Fibroblast of skin of left biceps (primary cell): ENCODE measurements around the gene ABHD6.
"Not testable (repeated sequence)": the region's sequence is repeated elsewhere in the genome, so short reads cannot be mapped to it uniquely, and the experiment has no call there.

ENCODE experiments used
- DNase-seq, 2 experiments: peaks; one replicate each; pipeline ENCODE4 v3.0.0-alpha.2; 2013; ENCODE audit warnings: low read depth in 2 of 2

The ABHD6 gene

GRCh38 chr3:58242860-58243259 lies 5.3 kb downstream of the ABHD6 start:
- DNase-seq: not testable (repeated sequence)

DNA sequence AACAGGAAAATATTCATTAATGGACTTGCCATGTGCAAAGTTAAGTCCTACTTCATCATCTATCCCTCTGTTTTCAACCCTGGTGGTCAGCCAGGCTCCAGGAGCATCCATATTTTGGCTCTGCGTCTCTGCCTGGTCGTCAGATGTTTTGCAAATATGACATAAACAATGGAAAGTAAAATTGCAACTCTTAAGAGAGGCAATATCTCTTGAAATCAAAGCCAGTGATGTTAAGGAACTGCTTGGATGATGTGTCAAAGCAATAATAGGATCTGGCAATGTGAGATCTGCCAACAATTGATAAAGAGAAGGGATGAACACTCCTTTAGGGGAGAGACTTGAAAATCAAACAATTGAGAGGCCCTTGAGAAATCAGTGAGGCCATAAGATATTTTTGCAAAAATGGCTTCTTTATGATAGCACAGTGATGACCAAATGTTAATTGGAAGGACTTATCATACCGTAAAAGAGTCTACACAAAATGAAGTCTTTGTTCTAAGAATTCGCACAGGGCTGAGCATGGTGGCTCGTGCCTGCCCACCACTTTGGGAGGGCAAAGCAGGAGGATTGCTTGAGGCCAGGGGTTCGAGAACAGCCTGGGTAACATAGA lies 6.5 kb downstream of the ABHD6 start:
- DNase-seq: no peak

DNA sequence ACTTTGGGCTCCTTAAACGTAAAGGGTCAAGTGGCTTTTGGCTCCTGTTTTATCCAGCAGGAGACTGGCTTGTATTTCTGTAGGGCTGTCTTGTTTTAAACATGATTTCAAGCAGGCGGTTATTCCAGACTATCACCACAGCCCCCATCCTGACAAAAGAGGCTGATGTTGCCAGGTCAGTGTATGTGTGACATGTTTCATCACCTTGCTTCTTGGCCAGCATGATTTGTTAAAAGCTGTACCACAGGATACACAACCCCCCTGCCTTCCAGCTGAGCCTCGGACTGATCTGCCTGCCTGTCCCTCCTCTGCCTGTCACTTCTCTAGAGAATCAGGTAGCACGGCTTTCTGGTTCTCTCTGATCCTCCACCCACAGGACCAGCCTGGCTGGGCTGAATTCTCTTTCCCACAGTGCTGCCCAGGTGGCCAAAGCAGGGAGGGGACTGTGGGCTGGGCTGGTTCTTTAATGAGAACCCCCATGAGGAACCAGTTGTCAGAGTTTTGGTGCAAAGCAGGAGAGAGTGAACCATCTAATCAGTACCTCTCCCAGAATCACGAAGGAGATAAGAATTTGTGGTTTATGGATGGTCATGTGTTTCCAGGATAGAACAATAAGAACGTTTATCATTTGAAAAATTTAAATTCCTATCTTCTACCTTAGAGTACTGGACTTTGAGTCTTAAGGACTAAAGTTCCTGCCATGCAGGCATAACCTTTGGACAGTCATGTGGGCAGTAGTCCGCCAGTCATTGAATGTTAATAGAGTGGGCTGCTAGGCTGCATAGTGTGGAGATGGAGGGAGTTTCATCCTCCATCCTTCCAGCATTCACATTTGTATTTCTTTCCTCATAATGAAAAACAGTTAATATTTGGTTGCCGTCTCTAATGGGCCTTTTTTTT lies 8.8 kb downstream of the ABHD6 start:
- DNase-seq: no peak

GRCh38 chr3:58249358-58250092 lies 11.9 kb downstream of the ABHD6 start:
- no peak for DNase-seq

- no peak for DNase-seq
Observed at GRCh38 chr3:58250093-58250707, 12.6 kb downstream of the ABHD6 start.

GRCh38 chr3:58251631-58252035 lies 14.0 kb downstream of the ABHD6 start:
- DNase-seq: no peak

DNA sequence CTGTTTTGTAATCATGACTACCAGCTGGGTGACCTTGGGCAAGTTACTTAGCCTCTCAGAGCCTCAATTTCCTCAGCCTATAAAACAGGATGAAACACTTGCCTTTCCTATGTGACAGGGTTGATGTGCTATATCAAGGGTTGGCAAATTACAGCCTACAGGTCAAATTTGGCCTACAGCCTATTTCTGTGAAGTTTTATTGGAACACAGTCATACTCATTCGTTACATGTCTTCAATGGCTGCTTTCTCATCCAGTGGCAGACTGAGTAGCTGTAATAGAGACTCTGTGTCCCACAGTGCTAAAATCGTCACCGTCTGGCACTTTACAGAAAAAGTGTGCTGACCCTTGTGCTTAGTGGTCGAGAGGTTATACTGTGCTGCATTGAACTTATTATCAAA lies 16.6 kb downstream of the ABHD6 start:
- DNase-seq: no peak

GRCh38 chr3:58256061-58256460 lies 18.5 kb downstream of the ABHD6 start:
- DNase-seq: no peak

DNA sequence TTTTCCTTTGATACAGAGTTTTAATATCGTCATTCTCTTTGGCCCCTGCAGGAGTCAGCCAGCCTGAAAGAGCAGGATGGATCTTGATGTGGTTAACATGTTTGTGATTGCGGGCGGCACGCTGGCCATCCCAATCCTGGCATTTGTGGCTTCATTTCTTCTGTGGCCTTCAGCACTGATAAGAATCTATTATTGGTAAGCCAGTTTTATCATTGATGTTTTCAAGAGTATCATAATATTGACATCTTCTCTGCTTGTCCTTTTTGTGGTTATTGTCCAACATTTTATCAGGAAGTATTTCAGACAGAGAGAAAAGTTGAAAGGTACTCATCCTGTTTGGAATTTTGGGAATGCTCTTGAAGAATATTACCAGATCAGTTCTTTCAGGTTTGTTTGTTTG lies 18.9 kb downstream of the ABHD6 start:
- no peak for DNase-seq

DNA sequence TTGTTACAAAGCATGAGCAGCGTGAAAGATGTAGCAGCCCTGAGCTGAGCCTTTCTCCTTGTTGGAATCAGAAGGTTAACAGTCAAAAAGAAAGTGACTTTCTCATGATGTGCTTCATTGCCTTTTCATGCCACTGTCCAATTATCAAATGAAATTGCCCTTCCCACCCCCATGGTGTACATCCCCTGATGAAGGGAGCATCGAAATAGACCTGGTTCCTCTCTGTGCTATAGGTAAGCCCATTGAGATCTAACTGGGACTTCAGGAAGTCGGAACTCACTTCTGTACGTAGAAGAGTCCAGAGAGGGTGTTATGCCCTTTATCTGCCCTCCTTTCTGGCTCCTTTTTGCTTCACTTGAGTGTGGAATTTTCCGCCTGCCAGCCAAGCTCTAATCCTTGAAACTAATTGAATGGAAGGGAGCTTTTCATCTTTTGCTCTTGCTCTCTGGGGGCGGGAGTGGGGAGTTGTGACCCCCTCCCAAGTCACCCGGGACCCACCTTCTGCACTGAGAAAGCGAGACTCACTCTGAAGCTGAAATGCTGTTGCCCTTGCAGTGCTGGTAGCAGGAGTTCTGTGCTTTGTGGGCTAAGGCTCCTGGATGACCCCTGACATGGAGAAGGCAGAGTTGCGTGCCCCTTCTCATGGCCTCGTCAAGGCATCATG lies 20.9 kb downstream of the ABHD6 start:
- no peak for DNase-seq

GRCh38 chr3:58260261-58260731 lies 22.7 kb downstream of the ABHD6 start:
- no peak for DNase-seq

- DNase-seq: no peak
Observed at GRCh38 chr3:58260733-58261132, 23.1 kb downstream of the ABHD6 start.

GRCh38 chr3:58261954-58262666 lies 24.5 kb downstream of the ABHD6 start:
- no peak for DNase-seq

- DNase-seq: no peak
Observed at GRCh38 chr3:58266577-58266976, 29.0 kb downstream of the ABHD6 start.

DNA sequence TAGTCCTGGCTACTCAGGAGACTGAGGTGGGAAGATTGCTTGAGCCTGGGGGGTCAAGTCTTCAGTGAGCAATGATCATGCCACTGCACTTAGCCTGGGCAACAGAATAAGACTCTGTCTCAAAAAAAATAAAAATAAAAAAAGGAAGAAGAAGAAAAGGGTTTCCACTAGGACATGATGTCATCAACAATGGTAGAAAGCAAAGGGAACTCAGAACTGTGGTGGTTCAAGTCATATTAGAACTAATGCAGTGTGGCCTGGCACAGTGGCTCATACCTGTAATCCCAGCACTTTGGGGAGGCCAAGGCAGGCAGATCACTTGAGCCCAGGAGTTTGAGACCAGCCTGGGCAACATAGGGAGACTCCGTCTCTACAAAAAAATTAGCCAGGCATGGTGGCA lies 30.0 kb downstream of the ABHD6 start:
- DNase-seq: not testable (repeated sequence)

DNA sequence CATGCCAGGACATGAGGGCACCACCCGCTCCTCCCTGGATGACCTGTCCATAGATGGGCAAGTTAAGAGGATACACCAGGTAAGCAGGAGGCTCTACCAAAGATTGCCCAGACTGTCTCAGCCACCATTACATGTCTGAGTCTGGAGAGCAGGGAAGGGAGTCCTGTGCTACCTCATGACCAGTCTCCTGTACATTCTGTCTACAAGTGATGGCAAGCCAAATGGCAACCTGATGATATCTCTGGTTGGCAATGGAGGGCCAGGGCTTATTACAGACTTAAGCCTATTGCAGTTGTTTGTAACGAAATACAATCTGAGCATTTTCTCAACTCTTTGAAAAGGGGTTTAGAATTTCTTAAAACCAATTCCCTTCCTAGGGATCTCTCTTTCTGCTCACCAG lies 31.8 kb downstream of the ABHD6 start:
- DNase-seq: no peak

DNA sequence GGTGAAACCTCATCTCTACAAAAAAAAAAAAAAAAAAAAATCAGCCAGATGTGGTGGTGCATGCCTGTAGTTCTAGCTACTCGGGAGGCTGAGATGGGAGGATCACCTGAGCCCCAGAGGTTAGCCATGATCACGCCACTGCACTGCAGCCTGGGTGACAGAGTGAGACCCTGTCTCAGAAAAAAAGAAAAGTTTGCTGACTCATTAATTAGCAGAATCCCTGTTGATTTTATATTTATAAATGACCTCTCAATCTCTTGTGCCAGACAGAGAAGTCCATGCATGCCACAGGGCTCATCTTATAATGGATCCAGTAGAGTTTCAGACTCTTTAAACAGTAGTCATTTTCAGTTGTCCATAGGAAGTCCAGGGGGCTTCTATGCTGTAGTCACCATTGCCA lies 32.9 kb downstream of the ABHD6 start:
- no peak for DNase-seq

DNA sequence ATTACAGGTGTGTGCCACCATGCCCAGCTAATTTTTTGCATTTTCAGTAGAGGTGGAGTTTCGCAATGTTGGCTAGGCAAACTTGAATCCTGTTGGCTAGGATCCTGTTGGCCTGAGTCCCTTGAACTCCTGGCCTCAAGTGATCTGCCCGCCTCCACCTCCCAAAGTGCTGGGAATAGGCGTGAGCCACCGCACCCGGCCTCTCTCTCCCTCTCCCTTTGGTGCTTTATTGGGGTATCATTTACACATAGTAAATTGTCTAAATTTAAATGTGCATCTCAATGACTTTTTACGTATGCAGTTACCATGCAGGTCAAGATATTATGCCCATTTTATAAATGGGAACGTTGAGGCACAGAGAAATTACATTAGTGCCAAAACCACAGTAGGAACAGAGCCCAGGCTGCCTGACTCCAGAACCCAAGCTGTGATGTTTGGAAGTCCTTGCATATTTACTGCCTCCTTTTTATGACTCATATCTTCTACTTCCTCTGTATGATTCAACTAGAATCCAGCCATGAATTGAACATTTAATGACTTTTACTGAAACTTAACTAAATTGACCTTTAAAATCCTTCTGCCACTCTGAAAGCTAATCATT lies 34.4 kb downstream of the ABHD6 start:
- peak; percentile 76 for DNase-seq

GRCh38 chr3:58272891-58273290 lies 35.3 kb downstream of the ABHD6 start:
- DNase-seq: no peak

- not testable (repeated sequence) for DNase-seq
Observed at GRCh38 chr3:58273362-58273761, 35.8 kb downstream of the ABHD6 start.
